Measurements from ENCODE around the gene SMIM12.

- TF ChIP-seq EZH2 (IDR thresholded peaks at IDR 0.05; ENCODE audit: borderline replicate concordance, insufficient read depth, low read length, poor library complexity, severe bottlenecking), result no peak
- TF ChIP-seq CTCF (IDR thresholded peaks at IDR 0.05; ENCODE audit: poor library complexity, severe bottlenecking), result no peak
- TF ChIP-seq MXI1 (conservative IDR thresholded peaks at IDR 0.05; ENCODE audit: poor library complexity, severe bottlenecking), result no peak
- no peak for TF ChIP-seq POLR2AphosphoS5 (IDR thresholded peaks at IDR 0.05)
- TF ChIP-seq TAF1 (IDR thresholded peaks at IDR 0.05; ENCODE audit: low read depth), result no peak
- no peak for TF ChIP-seq EP300 (conservative IDR thresholded peaks at IDR 0.05; ENCODE audit: poor library complexity, severe bottlenecking)
- no peak for TF ChIP-seq REST (IDR thresholded peaks at IDR 0.05; ENCODE audit: borderline replicate concordance)
- no peak for TF ChIP-seq RAD21 (conservative IDR thresholded peaks at IDR 0.05)
These were observed 8.9 kb upstream of the SMIM12 start for GRCh38 chr1:34868230-34869049.

Measured in neural cell (in vitro differentiated cells).